Limb (tissue), 2 donors: ENCODE results near the gene ARMC6.
"Not testable (repeated sequence)": the region's sequence is repeated elsewhere in the genome, so short reads cannot be mapped to it uniquely, and the experiment has no call there.

Experiments used
- DNase-seq, 2 donors: peaks; one replicate each; pipeline ENCODE4 v3.0.0-alpha.2; 2016; ENCODE audit errors: extremely low spot score in 2 of 2

ARMC6 gene

DNA sequence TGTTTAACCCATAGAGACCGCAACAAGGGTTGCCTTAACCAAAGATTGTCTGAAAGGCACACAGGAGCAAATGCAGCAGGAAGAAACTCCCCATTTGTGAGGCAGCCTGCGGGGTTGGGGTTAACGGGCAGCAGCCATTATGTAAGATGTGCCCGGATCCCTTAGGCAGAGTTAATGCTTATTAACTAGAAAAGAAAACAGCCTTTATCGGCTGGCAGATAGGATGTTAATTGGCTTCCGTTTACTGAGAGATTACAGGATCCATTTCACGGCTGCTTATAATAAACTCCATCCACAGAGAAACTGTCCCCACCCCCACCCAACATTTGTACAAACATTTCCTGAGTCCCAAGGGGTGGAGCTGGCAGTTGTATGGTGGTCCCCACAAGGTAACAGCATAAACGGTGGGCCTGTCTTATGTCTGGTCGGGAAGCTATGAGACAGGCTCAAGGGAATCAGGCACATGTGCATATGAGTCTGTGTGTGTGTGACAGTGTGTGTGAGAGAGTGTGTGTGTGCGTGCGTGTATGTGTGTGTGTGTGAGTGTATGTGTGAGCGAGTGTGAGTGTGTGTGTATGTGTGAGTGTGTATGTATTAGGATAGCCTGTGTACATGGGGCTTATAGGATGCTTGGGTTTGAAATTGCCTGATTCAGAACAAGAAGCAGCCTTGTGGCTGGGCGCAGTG lies 40.9 kb downstream of the ARMC6 start:
- DNase-seq: no peak

DNA sequence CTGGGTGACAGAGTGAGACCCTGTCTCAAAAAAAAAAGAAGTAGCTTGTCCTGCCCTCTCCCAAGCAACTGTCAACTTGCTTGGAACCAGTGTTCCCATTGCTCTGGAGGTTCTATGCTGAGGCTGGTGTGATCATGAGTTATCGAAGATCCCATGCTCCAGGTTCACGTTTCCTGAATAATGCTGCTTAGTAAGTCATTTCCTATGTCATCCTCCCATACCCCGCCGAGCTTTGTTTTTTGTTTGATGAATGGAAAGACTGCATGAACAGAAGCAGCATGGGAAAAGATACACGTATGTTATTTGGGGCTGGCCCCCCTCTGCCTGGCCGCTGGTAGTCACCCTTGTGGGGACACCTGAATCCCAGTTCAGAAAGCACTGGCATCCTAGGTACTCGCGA lies 41.7 kb downstream of the ARMC6 start:
- DNase-seq: no peak

DNA sequence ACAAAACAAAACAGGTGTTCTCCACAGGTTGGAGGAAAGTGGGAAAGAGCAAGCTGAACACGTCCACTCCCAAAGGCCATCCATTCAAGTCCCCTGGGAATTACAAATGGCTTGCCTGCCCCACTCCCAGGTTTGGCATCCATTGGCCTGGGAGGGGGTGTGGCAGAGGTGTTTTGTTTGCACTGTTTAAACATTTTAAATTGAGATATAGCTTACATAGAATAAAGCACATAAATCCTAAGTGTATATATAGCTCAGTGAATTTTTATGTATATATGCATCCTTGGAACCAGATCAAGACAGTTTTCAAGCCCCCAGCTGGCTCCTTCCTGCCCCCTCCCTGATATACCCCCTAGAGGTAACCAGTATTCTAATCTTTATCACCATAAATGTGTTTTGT lies 43.1 kb downstream of the ARMC6 start:
- DNase-seq: no peak

DNA sequence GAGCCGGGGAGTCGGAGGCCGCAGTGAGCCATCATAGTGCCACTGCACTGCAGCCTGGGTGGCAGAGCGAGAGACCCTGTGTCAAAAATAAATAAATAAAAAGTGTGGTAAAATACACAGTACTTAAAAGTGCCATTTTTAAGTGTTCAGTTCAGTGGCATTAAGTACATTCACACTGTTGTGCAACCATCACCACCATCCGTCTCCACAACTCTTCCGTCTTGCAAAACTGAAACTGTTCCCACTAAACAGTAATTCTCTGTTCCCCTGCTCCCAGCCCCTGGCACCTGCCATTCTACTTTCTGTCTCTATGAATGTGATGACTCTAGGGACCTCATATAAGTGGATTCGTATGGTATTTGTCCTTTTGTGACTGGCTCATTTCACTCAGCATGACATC lies 43.7 kb downstream of the ARMC6 start:
- no peak for DNase-seq

DNA sequence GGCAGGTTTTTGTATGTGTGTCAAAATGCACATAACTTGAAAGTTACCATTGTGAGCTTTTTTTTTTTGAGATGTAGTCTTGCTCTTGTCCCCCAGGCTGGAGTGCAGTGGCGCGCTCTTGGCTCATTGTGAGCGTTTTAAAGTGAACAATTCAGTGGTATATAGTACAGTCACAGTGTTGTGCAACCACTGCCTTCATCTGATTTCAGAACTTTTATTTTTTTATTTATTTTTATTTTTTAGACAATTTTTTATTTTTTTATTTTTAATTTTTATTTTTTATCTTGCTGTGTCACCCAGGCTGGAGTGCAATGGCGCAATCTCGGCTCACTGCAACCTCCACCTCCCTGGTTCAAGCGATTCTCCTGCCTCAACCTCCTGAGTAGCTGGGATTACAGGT lies 45.4 kb downstream of the ARMC6 start:
- DNase-seq: no peak

DNA sequence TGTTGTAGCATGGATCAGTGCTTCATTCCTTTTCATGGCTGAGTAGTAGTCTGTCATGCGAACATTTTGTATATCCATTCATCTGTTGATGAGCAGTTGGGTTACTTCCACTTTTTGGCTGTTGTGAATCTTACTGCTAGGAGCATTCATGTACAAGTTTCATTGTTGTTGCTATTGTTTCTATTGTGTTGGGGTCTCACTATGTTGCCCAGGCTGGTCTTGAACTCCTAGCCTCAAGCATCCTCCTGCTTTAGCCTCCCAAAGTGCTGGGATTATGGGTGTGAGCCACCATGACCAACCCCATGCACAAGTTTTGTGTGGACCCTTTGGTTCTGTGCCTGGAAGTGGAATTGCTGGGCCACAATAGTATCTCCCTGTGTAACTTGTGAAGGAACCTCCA lies 46.2 kb downstream of the ARMC6 start:
- DNase-seq: no peak

DNA sequence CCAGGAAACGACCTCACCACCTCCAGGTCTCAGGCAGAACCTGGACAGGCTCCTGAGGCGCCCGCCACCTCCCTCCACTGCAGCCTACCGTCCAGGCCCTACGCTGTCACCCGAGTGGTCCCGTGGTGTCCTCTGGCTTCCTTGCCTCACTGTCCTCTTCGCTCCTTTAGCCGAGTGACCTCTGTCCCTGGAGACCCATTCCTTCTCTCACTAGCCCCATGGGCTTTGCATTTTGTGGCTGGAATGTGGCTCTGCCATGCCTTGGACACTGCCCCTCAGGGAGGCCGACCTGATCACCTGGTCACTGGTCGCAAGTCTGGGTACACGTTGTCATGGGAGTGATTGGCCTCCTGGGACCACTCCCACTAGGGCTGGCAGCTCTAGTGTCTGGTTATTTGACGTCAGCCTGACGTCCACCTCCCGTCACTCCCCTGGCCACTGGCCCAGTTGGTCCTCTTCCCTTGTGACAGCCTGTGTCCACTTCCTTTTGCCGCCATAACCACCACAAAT lies 48.3 kb downstream of the ARMC6 start:
- no peak for DNase-seq

DNA sequence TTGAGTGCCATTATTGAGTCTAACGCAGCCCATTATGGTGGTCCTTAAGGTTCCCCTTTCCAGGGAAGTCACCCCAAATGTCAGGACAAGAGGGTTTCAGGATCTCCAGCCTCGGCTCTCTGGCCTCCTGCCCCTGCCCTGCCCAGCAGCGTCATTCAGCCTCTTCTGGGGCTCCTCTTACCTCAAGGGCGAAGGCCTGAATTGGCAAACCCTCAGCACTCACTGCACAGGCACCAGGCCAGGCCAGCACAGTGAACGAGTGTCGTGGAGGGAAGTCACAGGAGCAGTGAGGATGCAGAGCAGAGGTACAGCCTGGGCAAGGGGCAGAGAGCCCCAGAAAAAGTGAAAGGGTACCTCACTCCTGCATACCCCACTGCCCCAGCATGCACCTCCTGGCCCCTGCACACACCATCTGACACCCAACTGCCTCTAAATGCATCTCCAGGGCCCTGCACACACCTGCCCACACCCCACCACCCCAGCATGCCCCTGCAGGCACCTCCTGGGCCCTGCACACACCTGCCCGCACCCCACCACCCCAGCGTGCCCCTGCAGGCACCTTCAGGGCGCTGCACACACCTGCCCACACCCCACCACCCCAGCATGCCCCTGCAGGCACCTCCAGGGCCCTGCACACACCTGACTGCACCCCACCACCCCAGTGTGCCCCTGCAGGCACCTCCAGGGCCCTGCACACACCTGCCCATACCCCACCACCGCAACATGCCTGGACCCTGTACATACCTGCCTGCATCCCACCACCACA lies 50.2 kb downstream of the ARMC6 start:
- no peak for DNase-seq

DNA sequence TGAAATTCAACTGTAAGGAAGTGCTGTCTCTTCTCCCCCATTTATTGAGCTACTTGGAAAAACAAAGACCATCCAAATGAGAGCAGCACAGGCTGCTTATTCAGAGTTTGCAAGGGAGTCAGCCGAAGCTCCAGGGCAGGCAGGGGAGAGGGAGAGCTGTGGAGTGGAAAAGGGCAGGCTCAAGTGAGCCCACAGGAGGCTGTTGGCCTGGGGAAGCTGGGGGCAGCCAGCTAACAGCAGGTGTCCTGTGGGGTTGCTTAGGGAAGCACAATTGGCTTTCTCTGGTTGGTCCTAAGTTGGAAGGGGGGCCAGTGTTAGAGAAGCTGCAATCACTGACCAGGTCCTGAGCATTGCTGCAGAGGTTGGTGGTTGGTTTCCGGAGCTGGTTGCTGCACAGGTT lies 54.3 kb downstream of the ARMC6 start:
- DNase-seq: no peak

DNA sequence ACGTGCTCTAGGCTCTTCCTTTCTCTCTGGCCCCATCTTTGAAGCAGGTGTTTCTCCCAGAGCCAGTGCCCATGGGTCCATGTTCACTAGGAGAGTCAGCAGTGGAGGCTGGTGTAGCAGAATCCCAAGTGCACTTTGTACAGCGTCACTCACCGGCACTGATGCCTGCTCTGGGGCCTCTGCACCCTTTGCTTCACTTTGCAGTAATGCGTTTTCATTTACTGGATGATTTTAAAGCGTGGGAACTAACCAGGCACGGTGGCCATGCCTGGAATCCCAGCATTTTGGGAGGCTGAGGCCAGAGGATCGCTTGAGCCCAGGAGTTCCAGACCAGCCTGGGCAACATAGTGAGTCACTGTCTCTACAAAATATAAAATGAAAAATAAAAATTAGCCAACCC lies 61.1 kb downstream of the ARMC6 start:
- no peak for DNase-seq

DNA sequence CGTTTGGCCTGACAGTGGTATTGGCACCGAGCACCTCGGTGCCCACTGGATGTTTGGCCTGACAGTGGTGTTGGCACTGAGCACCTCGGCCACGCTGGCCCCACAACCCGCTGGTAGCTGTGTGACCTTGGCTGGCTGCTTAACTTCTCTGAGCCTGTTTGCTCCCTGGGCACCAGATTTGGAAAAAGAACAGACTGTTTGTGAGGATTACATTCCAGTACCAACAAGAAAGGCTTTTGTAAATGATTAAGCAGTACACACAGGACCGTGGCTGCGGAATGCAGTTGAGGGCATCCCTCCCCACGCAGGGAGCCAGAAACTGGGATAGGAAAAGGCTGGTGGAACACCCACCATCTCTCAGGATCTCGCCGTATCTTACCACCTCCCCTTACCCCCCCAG lies 62.3 kb downstream of the ARMC6 start:
- DNase-seq: no peak

DNA sequence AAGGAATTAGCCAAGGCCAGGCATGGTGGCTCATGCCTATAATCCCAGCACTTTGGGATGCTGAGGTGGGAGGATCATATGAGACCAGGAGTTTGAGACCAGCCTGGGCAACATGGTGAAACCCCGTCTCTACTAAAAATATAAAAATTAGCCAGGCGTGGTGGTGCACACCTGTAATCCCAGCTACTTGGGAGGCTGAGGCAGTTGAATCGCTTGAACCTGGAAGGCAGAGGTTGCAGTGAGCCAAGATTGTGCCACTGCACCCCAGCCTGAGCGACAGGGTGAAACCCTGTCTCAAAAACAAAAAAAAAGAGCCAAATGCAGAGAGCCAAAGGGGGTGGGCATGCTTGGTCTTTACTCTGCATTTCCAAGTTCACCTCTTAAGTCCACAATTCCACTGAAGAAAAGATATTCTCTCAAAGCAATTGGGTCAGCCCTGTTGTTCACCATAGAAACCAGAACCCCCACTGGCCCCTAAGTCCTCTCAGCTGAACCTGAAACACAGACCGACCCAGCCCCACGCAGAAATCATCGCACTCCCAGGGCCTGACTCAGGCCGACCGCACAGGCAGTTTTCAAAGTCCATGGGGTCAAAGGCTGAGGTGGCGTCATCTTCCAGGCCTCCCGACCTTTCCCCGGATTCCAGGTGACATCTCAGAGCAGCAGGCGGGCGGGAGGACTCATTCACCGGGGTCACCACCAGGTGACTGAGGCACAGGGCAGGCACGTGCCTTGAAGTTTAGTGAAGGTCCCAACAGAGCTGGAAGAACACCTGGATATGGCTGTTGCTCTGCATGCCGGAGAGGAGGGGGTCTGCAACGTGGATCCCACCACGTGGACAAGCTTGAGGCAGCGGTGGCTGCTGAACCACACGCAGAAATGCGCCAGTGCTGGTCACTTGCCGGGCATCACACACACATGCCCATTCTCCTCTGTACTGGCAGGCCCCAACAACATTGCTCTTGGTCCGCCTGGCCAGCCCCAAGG lies 63.5 kb downstream of the ARMC6 start:
- no peak for DNase-seq

DNA sequence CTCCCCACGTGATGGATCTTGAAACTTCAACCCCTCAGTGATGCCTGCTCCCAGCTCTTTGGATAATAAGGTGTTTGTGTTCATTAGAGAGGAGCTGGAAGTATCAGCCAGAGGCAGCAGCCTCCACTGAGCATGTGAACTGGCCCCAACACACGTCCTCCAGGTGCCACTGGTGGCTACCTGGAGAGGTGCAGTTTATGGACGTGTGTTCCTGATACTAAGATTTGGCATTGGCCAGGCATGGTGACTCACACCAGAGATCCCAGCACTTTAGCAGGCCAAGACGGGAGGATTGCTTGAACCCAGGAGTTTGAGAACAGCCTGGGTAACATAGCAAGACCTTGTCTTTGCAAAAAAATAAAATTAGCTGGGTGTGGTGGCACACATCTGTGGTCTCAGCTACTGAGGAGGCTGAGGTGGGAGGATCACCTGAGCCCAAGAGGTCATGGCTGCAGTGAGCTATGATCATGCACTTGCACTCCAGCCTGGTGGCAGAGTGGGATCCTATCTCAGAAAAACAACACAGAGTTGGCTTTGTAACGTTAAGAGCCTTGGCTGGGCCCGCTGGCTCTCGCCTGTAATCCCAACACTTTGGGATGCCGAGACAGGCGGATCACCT lies 64.8 kb downstream of the ARMC6 start:
- DNase-seq: no peak

DNA sequence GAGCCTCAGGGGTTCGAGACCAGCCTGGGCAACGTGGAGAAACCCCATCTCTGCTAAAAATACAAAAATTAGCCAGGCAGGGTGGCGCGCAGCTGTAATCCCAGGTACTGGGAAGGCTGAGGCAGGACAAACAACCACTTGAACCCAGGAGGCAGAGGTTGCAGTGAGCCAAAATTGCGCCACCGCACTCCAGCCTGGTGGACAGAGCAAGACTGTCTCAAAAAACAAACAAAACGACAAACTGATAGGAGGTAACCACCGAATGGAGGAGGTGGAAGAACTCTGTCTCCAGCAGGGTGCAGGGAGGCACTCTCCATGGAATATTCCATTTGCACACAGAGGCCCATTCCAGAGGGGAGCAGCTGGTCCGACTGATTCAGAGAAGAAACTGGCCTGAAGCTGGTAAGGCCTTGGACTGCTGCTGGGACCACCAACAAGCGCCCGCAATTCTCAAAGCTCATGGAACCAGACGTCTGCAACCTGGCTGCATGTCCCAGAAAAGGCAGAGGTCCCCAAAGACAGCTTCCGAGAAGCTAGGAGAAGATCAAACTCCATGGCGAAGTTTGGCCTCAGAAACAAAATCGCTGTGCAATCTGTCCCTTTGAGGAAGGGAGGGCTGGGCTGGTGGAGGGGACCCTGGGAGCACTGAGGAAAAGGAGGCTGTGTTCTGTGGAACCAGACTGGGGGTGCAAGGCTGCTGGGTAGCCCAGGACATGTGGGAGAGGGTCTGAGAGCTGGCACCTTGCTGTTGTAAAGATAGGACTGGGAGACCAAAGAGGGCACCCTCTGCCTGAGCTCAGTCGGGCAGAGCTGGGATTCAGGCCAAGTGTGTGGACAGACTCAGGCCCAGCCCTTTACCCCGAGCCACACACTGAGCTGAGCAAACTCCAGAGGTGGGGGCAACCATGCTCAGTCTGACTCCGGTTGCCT lies 65.6 kb downstream of the ARMC6 start:
- DNase-seq: no peak

DNA sequence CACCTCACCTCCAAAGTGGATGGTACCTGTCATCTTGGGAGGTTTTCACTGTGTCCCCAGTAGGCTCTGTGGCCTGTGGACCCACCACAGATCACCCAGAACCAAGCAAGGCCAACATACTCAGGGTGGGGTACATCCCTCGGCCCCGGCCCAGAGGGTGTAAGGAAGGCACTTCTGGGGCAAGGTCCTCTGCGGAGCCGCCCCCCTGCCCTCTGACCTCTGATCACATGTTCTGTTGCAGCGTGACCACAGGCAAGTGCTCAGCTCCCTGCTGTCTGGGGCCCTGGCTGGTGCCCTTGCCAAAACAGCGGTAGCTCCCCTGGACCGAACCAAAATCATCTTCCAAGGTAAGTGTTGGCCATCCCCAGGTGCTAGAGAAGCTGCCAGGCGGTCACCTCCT lies 68.1 kb downstream of the ARMC6 start:
- DNase-seq: no peak

DNA sequence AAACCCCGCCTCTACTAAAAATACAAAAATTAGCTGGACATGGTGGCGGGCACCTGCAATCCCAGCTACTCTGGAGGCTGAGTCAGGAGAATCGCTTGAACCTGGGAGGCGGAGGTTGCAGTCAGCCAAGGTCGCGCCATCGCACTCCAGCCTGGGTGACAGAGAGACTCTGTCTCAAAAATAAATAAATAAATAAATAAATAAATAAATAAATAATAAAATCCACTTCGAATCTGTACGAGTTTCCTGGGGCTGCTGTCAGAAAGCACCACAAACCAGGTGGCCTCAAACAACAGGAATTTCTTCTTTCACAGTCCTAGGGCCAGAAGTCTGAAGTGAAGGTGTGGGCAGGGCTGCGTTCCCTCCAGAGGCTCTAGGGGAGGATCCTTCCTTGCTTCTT lies 69.2 kb downstream of the ARMC6 start:
- not testable (repeated sequence) for DNase-seq

DNA sequence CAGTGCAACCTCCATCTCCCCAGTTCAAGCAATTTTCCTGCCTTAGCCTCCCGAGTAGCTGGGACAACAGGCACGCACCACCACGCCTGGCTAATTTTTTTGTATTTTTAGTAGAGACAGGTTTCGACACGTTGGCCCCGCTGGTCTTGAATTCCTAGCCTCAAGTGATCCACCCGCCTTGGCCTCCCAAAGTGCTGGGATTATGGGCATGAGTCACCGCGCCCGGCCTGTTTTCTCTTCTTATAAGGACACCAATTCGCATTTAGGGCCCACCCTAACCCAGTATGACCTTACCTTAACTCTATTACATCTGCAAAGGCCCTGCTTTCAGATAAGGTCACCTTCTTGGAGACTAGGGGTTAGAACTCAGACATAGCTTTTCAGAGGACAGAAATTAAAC lies 69.8 kb downstream of the ARMC6 start:
- no peak for DNase-seq

DNA sequence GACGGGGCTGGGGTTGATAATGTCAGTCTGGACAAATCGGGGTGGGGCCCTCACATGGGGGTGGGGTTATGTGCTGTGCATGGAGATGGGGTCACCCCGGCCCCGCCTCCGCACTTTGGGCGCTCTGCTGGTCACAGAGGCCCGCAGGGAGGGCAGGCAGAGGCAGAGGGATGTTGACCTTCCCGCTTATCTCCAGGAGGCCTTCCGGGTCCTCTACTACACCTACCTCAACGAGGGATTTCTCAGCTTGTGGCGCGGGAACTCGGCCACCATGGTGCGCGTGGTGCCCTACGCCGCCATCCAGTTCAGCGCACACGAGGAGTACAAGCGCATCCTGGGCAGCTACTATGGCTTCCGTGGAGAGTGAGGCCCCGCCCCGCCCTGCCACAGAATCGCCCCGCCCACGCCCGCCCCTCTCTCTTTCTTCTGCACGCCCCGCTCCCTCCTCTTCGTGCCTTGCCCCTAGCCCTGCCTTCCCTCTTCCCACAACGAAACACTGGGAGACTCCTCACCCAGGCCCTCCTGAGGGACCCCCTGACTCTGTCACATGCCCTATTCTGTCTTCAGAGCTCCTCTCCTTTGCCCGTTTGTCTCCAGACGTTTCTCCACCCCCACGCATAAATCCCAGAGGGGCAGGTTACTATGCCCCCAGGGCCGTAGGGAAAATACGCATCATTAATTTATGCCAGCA lies 72.1 kb downstream of the ARMC6 start:
- DNase-seq: peak; percentile 73 to 87

DNA sequence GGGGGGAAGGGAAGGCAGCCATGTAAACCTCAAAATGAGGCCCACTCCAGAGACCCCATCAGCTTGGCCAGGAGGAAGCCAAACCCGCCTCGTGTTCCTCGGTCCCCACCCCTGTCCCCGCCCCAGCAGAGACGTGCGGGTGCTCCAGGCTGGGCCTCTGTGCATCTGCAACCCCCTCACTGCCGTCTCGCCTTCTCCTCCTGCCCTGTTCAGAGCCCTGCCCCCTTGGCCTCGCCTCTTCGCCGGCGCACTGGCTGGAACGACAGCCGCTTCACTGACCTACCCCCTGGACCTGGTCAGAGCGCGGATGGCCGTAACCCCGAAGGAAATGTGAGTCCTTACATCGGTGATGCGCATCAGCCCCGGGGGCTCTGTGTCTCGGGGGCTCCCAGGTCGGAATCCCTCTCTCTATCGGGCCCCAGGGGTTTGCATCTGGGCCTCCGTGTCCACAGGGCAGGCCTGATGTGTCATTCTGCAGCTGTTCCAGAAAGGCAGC lies 72.7 kb downstream of the ARMC6 start:
- DNase-seq: peak in 1 of 2 donors; percentile 63
